Retinal pigment epithelial cell (primary cell): ENCODE data around the gene XYLT1.
"Not testable (repeated sequence)": the region's sequence is repeated elsewhere in the genome, so short reads cannot be mapped to it uniquely, and the experiment has no call there.

Source experiments
- DNase-seq: peaks from one replicate; pipeline ENCODE4 v3.0.0-alpha.2; 2010; ENCODE audit warnings: low read depth
- H3K4me3 ChIP-seq: 2 replicates; pipeline ENCODE4 v1.5.1; 2011; ENCODE audit warnings: mild to moderate bottlenecking, low read length, control low read depth, moderate library complexity
- TF ChIP-seq, protein P1 (sequence below): conservative IDR thresholded peaks from 2 replicates; pipeline ENCODE4 v1.5.1; 2011; ENCODE audit warnings: low read depth, low read length, control low read depth, inconsistent platforms

The XYLT1 gene

DNA sequence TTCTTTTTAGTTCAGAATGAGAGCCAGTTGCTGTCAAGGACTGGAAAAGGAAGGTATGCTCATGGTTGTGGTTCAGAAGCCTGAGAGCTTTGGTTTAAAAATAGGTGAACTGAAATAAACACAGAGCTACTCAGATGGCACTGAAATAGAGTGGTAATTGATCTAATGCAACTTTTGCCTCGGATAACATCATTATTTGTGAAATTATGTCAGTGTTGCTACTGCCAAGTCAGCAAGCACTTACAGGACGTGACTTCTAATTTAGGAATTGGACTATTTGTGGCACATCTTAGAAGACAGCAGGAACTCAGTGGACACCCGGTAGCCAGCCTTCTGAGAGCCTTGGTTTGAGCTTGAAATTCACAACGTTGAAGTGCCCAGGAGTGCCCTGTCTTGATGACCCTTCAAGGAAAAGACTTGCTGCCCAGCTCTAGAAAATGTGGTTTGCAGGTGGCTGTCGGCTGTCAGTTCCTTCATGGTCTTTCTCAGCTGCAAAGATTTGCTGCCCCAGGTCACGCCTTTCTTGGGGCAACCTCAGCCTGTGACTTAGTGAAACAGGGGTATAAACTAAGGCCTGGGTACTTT, 42.0 kb upstream of the XYLT1 start:
- TF ChIP-seq, protein P1, sequence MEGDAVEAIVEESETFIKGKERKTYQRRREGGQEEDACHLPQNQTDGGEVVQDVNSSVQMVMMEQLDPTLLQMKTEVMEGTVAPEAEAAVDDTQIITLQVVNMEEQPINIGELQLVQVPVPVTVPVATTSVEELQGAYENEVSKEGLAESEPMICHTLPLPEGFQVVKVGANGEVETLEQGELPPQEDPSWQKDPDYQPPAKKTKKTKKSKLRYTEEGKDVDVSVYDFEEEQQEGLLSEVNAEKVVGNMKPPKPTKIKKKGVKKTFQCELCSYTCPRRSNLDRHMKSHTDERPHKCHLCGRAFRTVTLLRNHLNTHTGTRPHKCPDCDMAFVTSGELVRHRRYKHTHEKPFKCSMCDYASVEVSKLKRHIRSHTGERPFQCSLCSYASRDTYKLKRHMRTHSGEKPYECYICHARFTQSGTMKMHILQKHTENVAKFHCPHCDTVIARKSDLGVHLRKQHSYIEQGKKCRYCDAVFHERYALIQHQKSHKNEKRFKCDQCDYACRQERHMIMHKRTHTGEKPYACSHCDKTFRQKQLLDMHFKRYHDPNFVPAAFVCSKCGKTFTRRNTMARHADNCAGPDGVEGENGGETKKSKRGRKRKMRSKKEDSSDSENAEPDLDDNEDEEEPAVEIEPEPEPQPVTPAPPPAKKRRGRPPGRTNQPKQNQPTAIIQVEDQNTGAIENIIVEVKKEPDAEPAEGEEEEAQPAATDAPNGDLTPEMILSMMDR = no peak
- no peak for DNase-seq
- no peak overlapping the region for H3K4me3 ChIP-seq

GRCh38 chr16:17511340-17511739, 40.6 kb upstream of the XYLT1 start:
- DNase-seq = no peak
- TF ChIP-seq, protein P1 = no peak
- H3K4me3 ChIP-seq = no peak overlapping the region

- TF ChIP-seq, protein P1 = no peak
- DNase-seq = no peak
- H3K4me3 ChIP-seq = no peak overlapping the region
These were observed 39.8 kb upstream of the XYLT1 start for GRCh38 chr16:17510567-17510966.

DNA sequence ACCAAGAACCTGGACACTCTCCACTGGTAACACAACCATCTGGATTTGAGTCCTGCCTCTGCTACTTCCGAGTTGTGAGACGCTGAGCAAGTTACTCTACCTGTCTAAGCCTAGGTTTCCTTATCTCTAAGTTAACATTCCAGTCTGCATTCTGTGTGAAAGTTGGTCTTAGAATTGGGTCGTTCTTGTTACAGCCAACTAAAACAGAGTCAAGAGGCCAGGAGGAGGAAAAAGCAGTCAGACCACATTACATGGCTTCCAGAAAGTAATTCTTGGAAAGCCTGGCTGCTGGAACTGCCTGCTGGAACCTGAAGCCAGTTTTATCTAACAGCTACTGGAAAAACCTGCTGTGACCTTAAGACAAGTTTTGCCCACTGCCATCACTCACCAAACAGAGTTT, 38.4 kb upstream of the XYLT1 start:
- H3K4me3 ChIP-seq = no peak overlapping the region
- TF ChIP-seq, protein P1 = no peak
- no peak for DNase-seq

- TF ChIP-seq, protein P1 = no peak
- no peak for DNase-seq
These were observed 37.5 kb upstream of the XYLT1 start for GRCh38 chr16:17508303-17508702.

GRCh38 chr16:17507516-17507915, 36.8 kb upstream of the XYLT1 start:
- not testable (repeated sequence) for DNase-seq, H3K4me3 ChIP-seq

More at GRCh38 chr16:17508303-17508702, 37.5 kb upstream of the XYLT1 start:
- H3K4me3 ChIP-seq = no peak overlapping the region

DNA sequence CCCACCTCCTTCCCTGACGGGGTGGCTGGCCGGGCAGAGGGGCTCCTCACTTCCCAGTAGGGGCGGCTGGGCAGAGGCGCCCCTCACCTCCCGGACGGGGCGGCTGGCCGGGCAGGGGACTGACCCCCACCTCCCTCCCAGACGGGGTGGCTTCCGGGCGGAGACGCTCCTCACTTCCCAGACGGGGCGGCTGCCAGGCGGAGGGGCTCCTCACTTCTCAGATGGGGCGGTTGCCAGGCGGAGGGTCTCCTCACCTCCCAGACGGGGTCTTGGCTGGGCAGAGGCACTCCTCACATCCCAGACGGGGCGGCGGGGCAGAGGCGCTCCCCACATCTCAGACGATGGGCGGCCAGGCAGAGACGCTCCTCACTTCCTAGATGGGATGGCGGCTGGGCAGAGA, 35.1 kb upstream of the XYLT1 start:
- not testable (repeated sequence) for H3K4me3 ChIP-seq, DNase-seq

GRCh38 chr16:17504050-17504449, 33.3 kb upstream of the XYLT1 start:
- no peak for DNase-seq
- TF ChIP-seq, protein P1 = no peak
- no peak overlapping the region for H3K4me3 ChIP-seq
